K562 (cell line): ENCODE measurements around the gene PCSK6. TPM values are rescaled to one million over a fixed set of nuclear protein-coding genes. Genes with fewer than 3 reads are reported as not detected.

Experiments used
- ATAC-seq: fragments of 200-7000 bp; cut with Tn5 transposase; 3 replicates; pipeline ENCODE4 v1.9.1; 2020; ENCODE audit warnings: moderate library complexity
- BruUV-seq: library from RNA; stranded (reverse); fragments of 400-500 nt; replicated peaks from 2 replicates; lab custom pipeline; 2021; lab: Mats Ljungman, UMichigan
- CTCF ChIA-PET: fragments of 300-600 bp; formaldehyde crosslinking; extraction: SDS; loops from one replicate; lab custom pipeline; 2021; ENCODE audit warnings: low intra/inter-chr PET ratio; lab: Yijun Ruan, JAX
- POLR2A ChIA-PET: fragments of 300-600, 350-650 bp; sonication (Branson Sonifier 250); formaldehyde crosslinking; extraction: SDS; loops from one replicate; lab custom pipeline; 2021; ENCODE audit warnings: antibody characterized with exemption, inconsistent platforms; lab: Yijun Ruan, JAX
- DNase-seq, 4 experiments: peaks; one replicate each; pipeline versions ENCODE4 v3.0.0 to v3.0.0-alpha.2; 2011 to 2018; ENCODE audit warnings: low spot score in 3 of 4, mixed read lengths in 3 of 4; ENCODE audit errors: extremely low read depth in 1 of 4
- FAIRE-seq: peaks from 2 replicates; lab custom pipeline; 2011; peaks lifted over from hg19 to GRCh38; lab: Jason Lieb, UNC
- H2AFZ ChIP-seq: 2 replicates; pipeline ENCODE4 v1.6.0; 2011; ENCODE audit warnings: low read depth, low read length, control low read depth, inconsistent platforms
- H3K27ac ChIP-seq: fragments of 200-600 bp; 3 replicates; pipeline ENCODE4 v1.8.0; 2011; ENCODE audit warnings: low read depth, mild to moderate bottlenecking, control low read depth, inconsistent platforms, low read length, moderate library complexity, mixed read lengths; ENCODE audit errors: extremely low read depth
- H3K27me3 ChIP-seq, 2 experiments: fragments of 300-600 bp in 1 of 2; 2 replicates in 1 of 2; 3 replicates in 1 of 2; pipeline versions ENCODE4 v1.6.0 to v1.8.0; 2011; ENCODE audit warnings: inconsistent platforms in 2 of 2, low read length in 2 of 2, mild to moderate bottlenecking in 1 of 2, mixed read lengths in 1 of 2, moderate library complexity in 1 of 2; ENCODE audit not compliant: control insufficient read depth in 2 of 2, insufficient read depth in 2 of 2
- H3K36me3 ChIP-seq: fragments of 300-600 bp; 3 replicates; pipeline ENCODE4 v1.8.0; 2011; ENCODE audit warnings: mild to moderate bottlenecking, low read length, inconsistent platforms; ENCODE audit not compliant: control insufficient read depth, insufficient read depth
- H3K4me1 ChIP-seq, 2 experiments: fragments of 200-600 bp in 1 of 2; replicated peaks in 1 of 2; 2 replicates in 1 of 2; 3 replicates in 1 of 2; pipeline versions ENCODE4 v1.5.1 to v1.8.0; 2011; ENCODE audit warnings: inconsistent platforms in 2 of 2, low read length in 2 of 2, mild to moderate bottlenecking in 1 of 2, mixed read lengths in 1 of 2, moderate library complexity in 1 of 2; ENCODE audit not compliant: control insufficient read depth in 2 of 2, insufficient read depth in 2 of 2
- H3K4me2 ChIP-seq: 2 replicates; pipeline ENCODE4 v1.6.1; 2011; ENCODE audit warnings: low read length, control low read depth, inconsistent platforms, mixed read lengths; ENCODE audit not compliant: insufficient read depth
- H3K4me3 ChIP-seq: fragments of 200-600 bp; sonication (generic), shearing (Covaris generic); 2 replicates; pipeline ENCODE4 v1.5.1; 2016; ENCODE audit warnings: control low read depth, inconsistent platforms
- H3K79me2 ChIP-seq: fragments of 200-600 bp; 3 replicates; pipeline ENCODE4 v1.8.0; 2011; ENCODE audit warnings: low read length, inconsistent platforms; ENCODE audit not compliant: control insufficient read depth, insufficient read depth
- H3K9ac ChIP-seq, 2 experiments: 2 replicates each; pipeline versions ENCODE4 v1.6.0 to v1.6.1; 2011; ENCODE audit warnings: low read depth in 2 of 2, low read length in 2 of 2, control low read depth in 1 of 2, inconsistent platforms in 1 of 2, mild to moderate bottlenecking in 1 of 2, mixed read lengths in 1 of 2; ENCODE audit not compliant: insufficient read depth in 1 of 2
- H3K9me1 ChIP-seq: one replicate; pipeline ENCODE4 v1.6.0; 2011; ENCODE audit warnings: inconsistent platforms, mild to moderate bottlenecking, low read length, moderate library complexity; ENCODE audit not compliant: control insufficient read depth, insufficient read depth
- H3K9me3 ChIP-seq: replicated peaks from 2 replicates; pipeline ENCODE4 v1.5.1; 2011; ENCODE audit warnings: low read depth, low read length, inconsistent platforms; ENCODE audit not compliant: control insufficient read depth, insufficient read depth
- H4K20me1 ChIP-seq: replicated peaks from 2 replicates; pipeline ENCODE4 v1.6.1; 2011; ENCODE audit warnings: low read length, inconsistent platforms, mixed read lengths; ENCODE audit not compliant: control insufficient read depth, insufficient read depth
- BCOR ChIP-seq: fragments of 450-650 bp; IDR thresholded peaks from 2 replicates; pipeline ENCODE4 v1.6.1; 2016
- KDM1A ChIP-seq, 2 experiments: fragments of 450-650 bp; IDR thresholded peaks; 2 replicates each; pipeline ENCODE4 v1.6.1; 2016; ENCODE audit warnings: mild to moderate bottlenecking in 2 of 2
- RNF2 ChIP-seq: sonication (generic); IDR thresholded peaks from 2 replicates; pipeline ENCODE4 v1.6.1; 2016
- WGBS: fragments of 100-300 bp; shearing (Covaris generic); methylation state at CpG from one replicate; pipeline ENCODE4 v1.1.6; 2016; ENCODE audit warnings: low coverage, mixed read lengths; ENCODE audit not compliant: insufficient coverage; ENCODE audit errors: missing lambda C conversion rate; 5-methylcytosine and 5-hydroxymethylcytosine counted together
- in situ Hi-C: fragments of 300-500 bp; cut with MboI; formaldehyde crosslinking; loops from 4 replicates; pipeline ENCODE4 v1.15.0; 2018; ENCODE audit warnings: inconsistent platforms, mixed read lengths
- intact Hi-C: fragments of 100-400 bp; cut with micrococcal nuclease; formaldehyde crosslinking; loops from 2 replicates; pipeline ENCODE4 v1.14.2; 2022
- polyA plus RNA-seq, 8 experiments: library from polyadenylated mRNA; depleted of rRNA in 4 of 8; stranded (reverse) in 5 of 8; unstranded in 3 of 8; fragments of >200 nt; fragmentation: Nextera tagmentation in 2 of 8; fragmentation: Illumina TruSeq in 1 of 8; extraction: Ambion mirVana in 2 of 8; extraction: Trizol in 1 of 8; gene quantifications; 2 replicates each; pipeline versions ENCODE4 v1.2.1 to v1.2.3, GENCODE V29; 2011 to 2014; ENCODE audit warnings: inconsistent platforms in 1 of 8, missing spikeins in 1 of 8
- total RNA-seq, 7 experiments: library from RNA; depleted of rRNA in 6 of 7; stranded (reverse); fragments of >200 nt in 6 of 7; fragmentation: Illumina TruSeq in 2 of 7; extraction: Trizol in 2 of 7; gene quantifications; 2 replicates each; pipeline versions ENCODE4 v1.2.1 to v1.2.3, GENCODE V29; 2011 to 2021; ENCODE audit warnings: low replicate concordance in 1 of 7
- TF ChIP-seq, protein P1 (sequence below): fragments of 200-800 bp; sonication (Bioruptor generic); IDR thresholded peaks from 2 replicates; pipeline ENCODE4 v1.6.1; 2016; ENCODE audit warnings: missing genetic modification characterization, missing compliant biosample characterization

PCSK6 gene
- total and polyA plus RNA-seq, 9 of the 15 experiments (the other 6 are each of a cell fraction or from before 2014, with no cell fraction given): 2.2 to 32.6 (median 14.5) TPM

DNA sequence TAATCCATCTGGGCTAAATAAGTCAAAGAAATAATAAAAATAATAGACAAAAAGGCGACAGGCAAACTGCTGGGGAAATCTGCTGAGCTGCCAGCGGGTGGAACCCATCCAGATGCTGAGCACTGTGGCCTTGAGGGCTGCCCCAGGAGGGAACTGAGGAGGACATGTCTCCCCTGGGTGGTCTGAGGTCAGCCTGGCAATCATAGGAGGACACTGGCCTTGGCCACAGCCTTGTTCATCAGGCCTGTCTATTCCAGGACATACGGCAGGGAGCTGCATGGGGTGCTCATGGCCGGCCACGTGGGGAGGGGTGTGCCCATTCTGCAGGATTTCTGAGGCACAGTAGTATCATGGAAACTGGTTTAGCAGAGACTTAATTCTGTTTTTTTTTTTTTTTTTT, 173.0 kb downstream of the PCSK6 start:
- no peak overlapping the region for H3K9ac ChIP-seq
- H3K4me3 ChIP-seq: no peak overlapping the region
- FAIRE-seq: no peak
- no peak for ATAC-seq
- H3K27me3 ChIP-seq: peaks cover 0 to 36% of the 10 kb centered on the region in 2 experiments; a peak in 3 of 5 replicates
- H3K27ac ChIP-seq: no peak overlapping the region
- intact Hi-C loops: no loop called here
- BruUV-seq: no TSS peak
- no peaks in the 10 kb centered on the region for H3K9me3 ChIP-seq
- H3K79me2 ChIP-seq: no peaks in the 10 kb centered on the region
- no peak overlapping the region for H2AFZ ChIP-seq
- H3K4me2 ChIP-seq: no peak overlapping the region
- H4K20me1 ChIP-seq: no peaks in the 10 kb centered on the region; the same call in 1 of the 2 replicates
- CTCF ChIA-PET: no interaction called here
- TF ChIP-seq KDM1A (IDR thresholded peaks at IDR 0.05) (no peak), RNF2 (no peak), BCOR (no peak)
- TF ChIP-seq, protein P1, sequence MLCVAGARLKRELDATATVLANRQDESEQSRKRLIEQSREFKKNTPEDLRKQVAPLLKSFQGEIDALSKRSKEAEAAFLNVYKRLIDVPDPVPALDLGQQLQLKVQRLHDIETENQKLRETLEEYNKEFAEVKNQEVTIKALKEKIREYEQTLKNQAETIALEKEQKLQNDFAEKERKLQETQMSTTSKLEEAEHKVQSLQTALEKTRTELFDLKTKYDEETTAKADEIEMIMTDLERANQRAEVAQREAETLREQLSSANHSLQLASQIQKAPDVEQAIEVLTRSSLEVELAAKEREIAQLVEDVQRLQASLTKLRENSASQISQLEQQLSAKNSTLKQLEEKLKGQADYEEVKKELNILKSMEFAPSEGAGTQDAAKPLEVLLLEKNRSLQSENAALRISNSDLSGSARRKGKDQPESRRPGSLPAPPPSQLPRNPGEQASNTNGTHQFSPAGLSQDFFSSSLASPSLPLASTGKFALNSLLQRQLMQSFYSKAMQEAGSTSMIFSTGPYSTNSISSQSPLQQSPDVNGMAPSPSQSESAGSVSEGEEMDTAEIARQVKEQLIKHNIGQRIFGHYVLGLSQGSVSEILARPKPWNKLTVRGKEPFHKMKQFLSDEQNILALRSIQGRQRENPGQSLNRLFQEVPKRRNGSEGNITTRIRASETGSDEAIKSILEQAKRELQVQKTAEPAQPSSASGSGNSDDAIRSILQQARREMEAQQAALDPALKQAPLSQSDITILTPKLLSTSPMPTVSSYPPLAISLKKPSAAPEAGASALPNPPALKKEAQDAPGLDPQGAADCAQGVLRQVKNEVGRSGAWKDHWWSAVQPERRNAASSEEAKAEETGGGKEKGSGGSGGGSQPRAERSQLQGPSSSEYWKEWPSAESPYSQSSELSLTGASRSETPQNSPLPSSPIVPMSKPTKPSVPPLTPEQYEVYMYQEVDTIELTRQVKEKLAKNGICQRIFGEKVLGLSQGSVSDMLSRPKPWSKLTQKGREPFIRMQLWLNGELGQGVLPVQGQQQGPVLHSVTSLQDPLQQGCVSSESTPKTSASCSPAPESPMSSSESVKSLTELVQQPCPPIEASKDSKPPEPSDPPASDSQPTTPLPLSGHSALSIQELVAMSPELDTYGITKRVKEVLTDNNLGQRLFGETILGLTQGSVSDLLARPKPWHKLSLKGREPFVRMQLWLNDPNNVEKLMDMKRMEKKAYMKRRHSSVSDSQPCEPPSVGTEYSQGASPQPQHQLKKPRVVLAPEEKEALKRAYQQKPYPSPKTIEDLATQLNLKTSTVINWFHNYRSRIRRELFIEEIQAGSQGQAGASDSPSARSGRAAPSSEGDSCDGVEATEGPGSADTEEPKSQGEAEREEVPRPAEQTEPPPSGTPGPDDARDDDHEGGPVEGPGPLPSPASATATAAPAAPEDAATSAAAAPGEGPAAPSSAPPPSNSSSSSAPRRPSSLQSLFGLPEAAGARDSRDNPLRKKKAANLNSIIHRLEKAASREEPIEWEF (CRISPR knock-in tag): no peak
- WGBS: 53% methylated on average over 5 of the region's 5 CpGs
- POLR2A ChIA-PET: interaction anchor here (0.7 to 1.7 kb wide), 2 partner anchors 13 to 161 kb away, joined by 4 to 5 read pairs; no protein-coding TSS in a partner anchor
- H3K4me1 ChIP-seq: no peaks in the 10 kb centered on the region
- no peak for DNase-seq
- H3K9me1 ChIP-seq: no peaks in the 10 kb centered on the region
- no peaks in the 10 kb centered on the region for H3K36me3 ChIP-seq
- in situ Hi-C loops: no loop called here
